OCI-LY7 (cell line): ENCODE results near the gene UACA.

Experiments used
- CTCF ChIP-seq: fragments of 200-600 bp; sonication (generic); conservative IDR thresholded peaks from 2 replicates; pipeline ENCODE4 v1.5.1; 2014; ENCODE audit warnings: mild to moderate bottlenecking, antibody characterized with exemption, low read length, moderate library complexity, mixed read lengths
- EZH2phosphoT487 ChIP-seq: fragments of 200-600 bp; sonication (generic); IDR thresholded peaks from 2 replicates; pipeline ENCODE4 v1.6.1; 2018; ENCODE audit warnings: low read depth, borderline replicate concordance, mild to moderate bottlenecking, mixed run types, antibody characterized with exemption, low read length, moderate library complexity, mixed read lengths

DNA sequence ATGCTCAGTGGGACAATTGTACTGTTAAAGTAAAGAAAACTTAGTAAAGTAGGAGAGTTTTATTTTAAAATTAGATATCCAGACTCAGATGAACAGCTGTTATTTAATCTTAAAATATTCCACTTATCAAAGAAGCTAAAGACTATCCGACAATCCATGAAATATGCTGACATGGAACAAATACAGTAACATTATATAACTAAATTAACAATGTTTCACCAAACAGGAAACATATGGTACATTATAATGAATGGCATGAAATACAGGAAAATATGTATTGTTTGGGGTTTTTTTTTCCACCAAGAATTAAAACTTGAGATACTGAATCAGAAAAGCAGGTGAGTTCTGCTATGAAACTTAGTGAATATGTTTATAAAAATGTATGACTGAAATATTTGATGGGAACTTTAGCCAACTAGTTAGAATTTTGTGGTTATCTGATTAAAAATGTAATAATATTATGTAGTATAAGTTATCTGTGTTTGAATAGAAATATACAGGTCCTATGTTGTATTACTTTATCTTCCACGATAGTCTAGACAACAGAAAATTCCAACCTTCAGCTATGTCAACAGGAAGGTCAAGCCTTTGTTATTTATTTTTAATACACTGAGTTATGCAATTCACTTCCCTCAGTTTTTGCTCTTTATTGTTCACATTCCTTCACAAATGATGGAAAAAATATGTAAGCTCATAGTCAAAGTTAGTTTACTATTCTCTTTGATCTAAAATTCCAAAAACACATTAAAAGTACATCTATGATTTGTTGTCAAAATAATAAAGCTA, 72.7 kb downstream of the UACA start:
- no peak for TF ChIP-seq EZH2phosphoT487
- TF ChIP-seq CTCF, result no peak
